ENCODE results near the gene YJU2. TPM values are rescaled to one million over a fixed set of nuclear protein-coding genes. Genes with fewer than 3 reads are reported as not detected.

The YJU2 gene
- total and polyA plus RNA-seq, 2 of the 8 experiments (the other 6 are each of a cell fraction or from before 2014, with no cell fraction given) = 26.8 to 27.7 TPM

GRCh38 chr19:4268816-4269430, 22.0 kb downstream of the YJU2 start:
- H4K5ac ChIP-seq (ENCODE audit: insufficient read length, low read depth, low read length) = no peak overlapping the region
- H3K14ac ChIP-seq (ENCODE audit: insufficient read length) = no peak overlapping the region
- FAIRE-seq (no peak), DNase-seq (ENCODE audit: low read depth in 1 of 2, low spot score in 2 of 2) (no peak)
- H3K27me3 ChIP-seq (replicated peaks in 1 of 4; ENCODE audit: control insufficient read depth in 3 of 4, extremely low read depth in 1 of 4, insufficient read depth in 3 of 4, low read length in 3 of 4) = no peaks in the 10 kb centered on the region
- no peak overlapping the region for H3K27ac ChIP-seq (ENCODE audit: low read depth, low read length)
- H3K23me2 ChIP-seq (ENCODE audit: low read depth, low read length) = no peaks in the 10 kb centered on the region
- no peak overlapping the region for H3K9ac ChIP-seq (replicated peaks in 1 of 4; ENCODE audit: extremely low read depth in 1 of 4, low read depth in 3 of 4, low read length in 3 of 4)
- H2BK12ac ChIP-seq (ENCODE audit: low read depth, low read length) = no peak overlapping the region
- no peak overlapping the region for H2AFZ ChIP-seq (ENCODE audit: low read length)
- no peak overlapping the region for H2AK5ac ChIP-seq (ENCODE audit: low read depth, low read length)
- H3K23ac ChIP-seq (ENCODE audit: insufficient read length) = no peak overlapping the region
- no peak overlapping the region for H2BK20ac ChIP-seq (ENCODE audit: low read length)
- no peak overlapping the region for H3K4ac ChIP-seq (replicated peaks; ENCODE audit: insufficient read length, low read depth, low read length)
- no peak overlapping the region for H2BK120ac ChIP-seq (replicated peaks; ENCODE audit: low read depth, low read length)
- no peaks in the 10 kb centered on the region for H3K79me2 ChIP-seq (ENCODE audit: control insufficient read depth in 1 of 2, insufficient read depth in 2 of 2, low read length in 2 of 2)
- H2BK15ac ChIP-seq (ENCODE audit: low read length) = no peak overlapping the region
- CTCF ChIA-PET (ENCODE audit: partially characterized antibody) = interaction anchor here (0.5 to 14.6 kb wide), 18 partner anchors 8 to 152 kb away, joined by 3 to 311 read pairs (median 12); partner anchors contain the start of genes MPND and STAP2
- no peaks in the 10 kb centered on the region for H3K9me3 ChIP-seq (ENCODE audit: insufficient read depth in 2 of 2, low read depth in 1 of 2, low read length in 1 of 2)
- TF ChIP-seq, protein P1, sequence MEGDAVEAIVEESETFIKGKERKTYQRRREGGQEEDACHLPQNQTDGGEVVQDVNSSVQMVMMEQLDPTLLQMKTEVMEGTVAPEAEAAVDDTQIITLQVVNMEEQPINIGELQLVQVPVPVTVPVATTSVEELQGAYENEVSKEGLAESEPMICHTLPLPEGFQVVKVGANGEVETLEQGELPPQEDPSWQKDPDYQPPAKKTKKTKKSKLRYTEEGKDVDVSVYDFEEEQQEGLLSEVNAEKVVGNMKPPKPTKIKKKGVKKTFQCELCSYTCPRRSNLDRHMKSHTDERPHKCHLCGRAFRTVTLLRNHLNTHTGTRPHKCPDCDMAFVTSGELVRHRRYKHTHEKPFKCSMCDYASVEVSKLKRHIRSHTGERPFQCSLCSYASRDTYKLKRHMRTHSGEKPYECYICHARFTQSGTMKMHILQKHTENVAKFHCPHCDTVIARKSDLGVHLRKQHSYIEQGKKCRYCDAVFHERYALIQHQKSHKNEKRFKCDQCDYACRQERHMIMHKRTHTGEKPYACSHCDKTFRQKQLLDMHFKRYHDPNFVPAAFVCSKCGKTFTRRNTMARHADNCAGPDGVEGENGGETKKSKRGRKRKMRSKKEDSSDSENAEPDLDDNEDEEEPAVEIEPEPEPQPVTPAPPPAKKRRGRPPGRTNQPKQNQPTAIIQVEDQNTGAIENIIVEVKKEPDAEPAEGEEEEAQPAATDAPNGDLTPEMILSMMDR (IDR thresholded peaks at IDR 0.05; ENCODE audit: control extremely low read depth in 1 of 3, insufficient read depth in 1 of 3, low read depth in 1 of 3, low read length in 3 of 3) = peak in 1 of 3 experiments; percentile 17; a peak in 1 of 4 replicates
- no peak for TF ChIP-seq SAP30 (IDR thresholded peaks at IDR 0.05; ENCODE audit: insufficient read depth, insufficient replicate concordance, low read length)
- TF ChIP-seq RAD21 (IDR thresholded peaks at IDR 0.05 in 1 of 2, conservative IDR thresholded peaks at IDR 0.05 in 1 of 2; ENCODE audit: low read depth in 2 of 2, low read length in 2 of 2) = no peak
- TF ChIP-seq, protein P2, sequence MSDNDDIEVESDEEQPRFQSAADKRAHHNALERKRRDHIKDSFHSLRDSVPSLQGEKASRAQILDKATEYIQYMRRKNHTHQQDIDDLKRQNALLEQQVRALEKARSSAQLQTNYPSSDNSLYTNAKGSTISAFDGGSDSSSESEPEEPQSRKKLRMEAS (IDR thresholded peaks at IDR 0.05) = no peak
- no peak overlapping the region for H4K8ac ChIP-seq (ENCODE audit: extremely low read depth, insufficient read depth, low read length)
- POLR2A ChIA-PET (ENCODE audit: partially characterized antibody) = interaction anchor here (0.5 to 5.4 kb wide), 4 partner anchors 11 to 139 kb away, joined by 3 to 36 read pairs (median 7); partner anchors contain the start of genes MPND and SHD
- no peak overlapping the region for H2BK5ac ChIP-seq (ENCODE audit: low read depth, low read length)
- WGBS, 2 experiments (ENCODE audit: extremely low coverage in 1 of 2, insufficient coverage in 1 of 2, insufficient read length in 1 of 2, insufficient replicate concordance in 2 of 2, low coverage in 1 of 2, low lambda C conversion rate in 2 of 2, missing lambda C conversion rate in 1 of 2) = 95% methylated on average over 13 of the region's 13 CpGs; no CpG with 5 or more reads in 1 of the 2 experiments
- no peak overlapping the region for H3K4me2 ChIP-seq (ENCODE audit: insufficient read depth in 1 of 2, low read depth in 2 of 2, low read length in 2 of 2)
- H3K36me3 ChIP-seq (ENCODE audit: control insufficient read depth in 2 of 4, insufficient read depth in 4 of 4, low read length in 3 of 4) = peaks cover 2 to 8% (median 5%) of the 10 kb centered on the region in 4 experiments; a peak in 4 of 8 replicates
- H3K18ac ChIP-seq (ENCODE audit: extremely low read depth, low read length) = no peak overlapping the region
- H3K4me1 ChIP-seq (replicated peaks in 1 of 4; ENCODE audit: control insufficient read depth in 3 of 4, insufficient read depth in 4 of 4, low read length in 3 of 4) = no peaks in the 10 kb centered on the region; a peak in 2 of 7 replicates
- no peak overlapping the region for H3K4me3 ChIP-seq (ENCODE audit: extremely low read depth in 1 of 4, insufficient read depth in 2 of 4, low read depth in 3 of 4, low read length in 4 of 4)
- no peak overlapping the region for H3K56ac ChIP-seq (replicated peaks; ENCODE audit: insufficient read length, low read depth, low read length)
- H4K20me1 ChIP-seq (replicated peaks in 1 of 2; ENCODE audit: control insufficient read depth in 1 of 2, insufficient read depth in 2 of 2, low read length in 2 of 2) = peaks cover 2 to 3% of the 10 kb centered on the region in 2 experiments
- no peak overlapping the region for H4K91ac ChIP-seq (replicated peaks; ENCODE audit: insufficient read length, low read length)
- no peaks in the 10 kb centered on the region for H3K79me1 ChIP-seq (ENCODE audit: low read depth, low read length)
